Body of pancreas (tissue), 4 donors: ENCODE data around the gene SH3RF2. TPM values are rescaled to one million over a fixed set of nuclear protein-coding genes. Genes with fewer than 3 reads are reported as not detected.

Source experiments
- ATAC-seq: fragments of 150-250 bp; one replicate; pipeline ENCODE4 v1.9.1; 2016
- DNase-seq, 4 donors: peaks; one replicate each; pipeline ENCODE4 v3.0.0-alpha.2; 2019
- H3K27ac ChIP-seq, 4 donors: fragments of 200-600 bp; sonication (generic); 1 replicate in 3 of 4; 2 replicates in 1 of 4; pipeline versions ENCODE4 v1.5.1 to v1.6.1; 2016 to 2019; ENCODE audit warnings: mild to moderate bottlenecking in 1 of 4, mixed read lengths in 1 of 4, moderate library complexity in 1 of 4
- H3K27me3 ChIP-seq, 2 donors: fragments of 200-600 bp; sonication (generic); one replicate each; pipeline ENCODE4 v1.6.0; 2016; ENCODE audit warnings: mild to moderate bottlenecking in 1 of 2
- H3K36me3 ChIP-seq, 2 donors: fragments of 200-600 bp; sonication (generic); replicated peaks in 1 of 2; 2 replicates each; pipeline ENCODE4 v1.5.1; 2016; ENCODE audit warnings: low read depth in 2 of 2; ENCODE audit not compliant: insufficient read depth in 1 of 2
- H3K4me1 ChIP-seq: fragments of 200-600 bp; sonication (generic); one replicate; pipeline ENCODE4 v1.6.0; 2016
- H3K4me3 ChIP-seq, 2 donors: fragments of 200-600 bp; sonication (generic); 1 replicate in 1 of 2; 2 replicates in 1 of 2; pipeline ENCODE4 v1.5.1; 2016 to 2019
- H3K9me3 ChIP-seq, 3 donors: fragments of 200-600 bp; sonication (generic); 1 replicate in 2 of 3; 2 replicates in 1 of 3; pipeline ENCODE4 v1.5.1; 2016
- POLR2A ChIP-seq, 3 donors: fragments of 450-650 bp; IDR thresholded peaks; one replicate each; pipeline ENCODE4 v1.6.1; 2016; ENCODE audit warnings: antibody characterized with exemption in 3 of 3, mild to moderate bottlenecking in 2 of 3
- WGBS, 2 donors: methylation state at CpG; one replicate each; pipeline ENCODE4 v1.1.5; 2017; 5-methylcytosine and 5-hydroxymethylcytosine counted together
- intact Hi-C: fragments of 100-400 bp; cut with DNase I; formaldehyde crosslinking; loops from one replicate; pipeline ENCODE4 v1.15.1; 2023
- total RNA-seq, 2 donors: library from RNA; depleted of rRNA; stranded (reverse); fragments of >200 nt; gene quantifications; one replicate each; pipeline ENCODE4 v1.1.0, GENCODE V29; 2016
- TF ChIP-seq, protein P1 (sequence below), 7 experiments: fragments of 450-650 bp in 4 of 7; fragments of 200-600 bp in 3 of 7; sonication (generic) in 3 of 7; IDR thresholded peaks; one replicate each; pipeline ENCODE4 v1.5.1; 2016 to 2019; ENCODE audit warnings: antibody characterized with exemption in 7 of 7

SH3RF2 gene
- total RNA-seq, 2 donors from 2014 or later: 14.8 to 25.7 TPM

DNA sequence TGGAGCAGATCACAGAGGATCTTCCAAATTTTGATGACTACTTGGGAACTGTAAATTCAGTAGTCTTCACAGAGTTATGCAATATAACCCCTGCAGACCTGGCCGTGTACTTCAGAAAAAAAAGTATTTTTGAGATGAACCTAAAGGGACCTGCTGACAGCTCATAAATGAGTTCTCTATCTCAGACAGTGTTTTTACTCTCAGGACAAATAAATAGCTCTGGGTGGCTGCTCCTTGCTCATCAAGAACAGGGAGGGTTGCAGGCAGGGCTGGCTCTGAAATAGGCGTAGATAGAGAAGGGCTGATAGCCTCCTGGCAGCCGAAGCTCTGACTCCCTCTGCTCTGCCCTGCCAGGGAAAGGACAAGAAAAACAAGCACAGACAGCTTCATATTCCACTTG is 104.1 kb downstream of the SH3RF2 start:
- DNase-seq: no peak
- Histone ChIP-seq H3K27me3 (no peaks in the 10 kb centered on the region), H3K9me3 (no peaks in the 10 kb centered on the region), H3K4me3 (no peak overlapping the region), H3K4me1 (no peaks in the 10 kb centered on the region), H3K36me3 (no peaks in the 10 kb centered on the region), H3K27ac (no peak overlapping the region)
- 49 to 61% methylated on average over 3 of the region's 3 CpGs for WGBS, 2 donors
- TF ChIP-seq POLR2A (IDR thresholded peaks at IDR 0.05): no peak
- TF ChIP-seq, protein P1, sequence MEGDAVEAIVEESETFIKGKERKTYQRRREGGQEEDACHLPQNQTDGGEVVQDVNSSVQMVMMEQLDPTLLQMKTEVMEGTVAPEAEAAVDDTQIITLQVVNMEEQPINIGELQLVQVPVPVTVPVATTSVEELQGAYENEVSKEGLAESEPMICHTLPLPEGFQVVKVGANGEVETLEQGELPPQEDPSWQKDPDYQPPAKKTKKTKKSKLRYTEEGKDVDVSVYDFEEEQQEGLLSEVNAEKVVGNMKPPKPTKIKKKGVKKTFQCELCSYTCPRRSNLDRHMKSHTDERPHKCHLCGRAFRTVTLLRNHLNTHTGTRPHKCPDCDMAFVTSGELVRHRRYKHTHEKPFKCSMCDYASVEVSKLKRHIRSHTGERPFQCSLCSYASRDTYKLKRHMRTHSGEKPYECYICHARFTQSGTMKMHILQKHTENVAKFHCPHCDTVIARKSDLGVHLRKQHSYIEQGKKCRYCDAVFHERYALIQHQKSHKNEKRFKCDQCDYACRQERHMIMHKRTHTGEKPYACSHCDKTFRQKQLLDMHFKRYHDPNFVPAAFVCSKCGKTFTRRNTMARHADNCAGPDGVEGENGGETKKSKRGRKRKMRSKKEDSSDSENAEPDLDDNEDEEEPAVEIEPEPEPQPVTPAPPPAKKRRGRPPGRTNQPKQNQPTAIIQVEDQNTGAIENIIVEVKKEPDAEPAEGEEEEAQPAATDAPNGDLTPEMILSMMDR (IDR thresholded peaks at IDR 0.05): no peak
- ATAC-seq: no peak
- intact Hi-C loops: no loop called here

DNA sequence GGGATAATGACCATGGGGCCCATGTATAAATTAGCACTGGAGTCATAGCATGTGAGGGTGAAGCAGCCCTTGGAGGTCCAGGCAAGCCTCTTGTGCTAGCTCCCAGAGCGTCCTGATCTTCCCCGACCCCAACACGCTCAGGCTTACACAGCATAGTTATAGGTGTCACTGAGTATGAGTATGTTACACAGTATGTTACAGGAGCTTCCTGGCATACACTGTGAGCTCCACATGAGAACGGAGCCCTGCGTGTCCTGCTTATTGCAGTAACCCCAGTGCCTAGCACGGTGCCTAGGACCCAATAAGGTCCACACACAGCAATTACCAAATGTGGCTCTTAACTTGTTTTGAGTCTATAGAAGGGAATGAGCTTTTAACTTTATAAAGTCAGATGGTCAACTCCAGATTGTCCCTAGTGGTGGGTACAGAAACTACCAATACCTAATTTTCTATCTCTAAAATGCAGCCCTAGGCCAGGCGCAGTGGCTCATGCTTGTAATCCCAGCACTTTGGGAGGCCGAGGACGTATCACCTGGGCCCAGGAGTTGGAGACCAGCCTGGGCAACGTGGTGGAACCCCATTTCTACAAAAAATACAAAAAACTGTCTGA is 104.9 kb downstream of the SH3RF2 start:
- 88 to 90% methylated on average over 10 of the region's 10 CpGs for WGBS, 2 donors
- Histone ChIP-seq H3K4me1 (no peaks in the 10 kb centered on the region), H3K27ac (no peak overlapping the region), H3K4me3 (no peak overlapping the region), H3K27me3 (no peaks in the 10 kb centered on the region), H3K9me3 (no peaks in the 10 kb centered on the region), H3K36me3 (no peaks in the 10 kb centered on the region)
- TF ChIP-seq, protein P1 (IDR thresholded peaks at IDR 0.05): peak in 6 of 7 experiments; percentile 25 to 39 (median 30)
- no peak for TF ChIP-seq POLR2A (IDR thresholded peaks at IDR 0.05)
- DNase-seq (no peak), ATAC-seq (peak; percentile 42)
- intact Hi-C loops: no loop called here

DNA sequence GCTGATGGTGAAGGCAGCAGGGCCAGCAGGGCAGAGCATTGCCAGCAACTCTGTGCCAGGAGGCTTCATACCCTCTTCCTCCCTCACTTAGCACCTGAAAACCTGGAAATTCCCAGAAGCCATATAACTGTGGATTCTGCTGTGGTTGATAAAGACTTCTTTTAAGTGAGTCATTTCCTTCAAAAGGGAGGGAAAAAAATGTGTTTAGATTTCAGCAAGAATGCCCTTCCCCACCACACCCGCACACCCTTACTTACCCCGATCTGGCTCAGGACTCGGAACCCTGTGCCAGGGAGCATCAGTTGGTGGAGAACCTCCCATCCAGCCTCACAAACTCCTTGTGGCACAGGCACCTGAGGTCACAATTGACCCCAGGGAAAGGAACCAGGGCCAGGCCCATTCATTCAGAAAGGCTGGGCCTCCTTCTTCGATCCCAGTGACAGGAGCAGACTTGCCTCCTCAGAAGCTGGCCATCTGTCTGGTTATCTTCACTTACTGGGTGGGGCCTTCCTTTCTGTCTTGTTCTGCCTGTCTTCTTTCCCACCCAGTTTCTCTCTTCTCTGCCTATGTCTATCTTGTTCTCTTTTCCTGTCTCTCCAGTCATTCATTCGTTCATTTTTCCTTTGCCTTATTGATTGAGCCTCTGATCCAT is 106.4 kb downstream of the SH3RF2 start:
- WGBS, 2 donors: 69 to 87% methylated on average over 5 of the region's 5 CpGs
- no peaks in the 10 kb centered on the region for H3K27me3 ChIP-seq
- TF ChIP-seq, protein P1 (IDR thresholded peaks at IDR 0.05): no peak
- no peak overlapping the region for H3K27ac ChIP-seq
- no peak for ATAC-seq
- no peaks in the 10 kb centered on the region for H3K9me3 ChIP-seq
- no peaks in the 10 kb centered on the region for H3K4me1 ChIP-seq
- DNase-seq: no peak
- no peaks in the 10 kb centered on the region for H3K36me3 ChIP-seq
- intact Hi-C loops: no loop called here
- H3K4me3 ChIP-seq: no peak overlapping the region

DNA sequence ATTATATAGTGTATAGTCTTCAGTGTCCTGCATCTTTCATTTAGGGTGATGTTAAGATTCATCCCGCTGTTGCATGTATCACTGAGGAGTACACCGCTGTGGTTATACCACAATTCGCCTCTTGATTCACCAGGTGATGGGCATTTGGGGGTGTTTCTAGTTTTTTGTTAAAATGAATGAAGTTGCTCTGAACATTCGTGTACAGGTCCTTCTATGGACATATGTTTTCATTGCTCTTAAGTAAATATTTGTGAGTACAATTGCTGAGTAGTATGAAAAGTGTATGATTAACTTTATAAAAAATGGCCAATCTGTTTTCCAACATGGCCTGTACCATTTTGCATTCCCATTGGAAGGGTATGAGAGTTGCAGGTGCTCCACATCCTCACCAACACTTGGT is 107.3 kb downstream of the SH3RF2 start:
- Histone ChIP-seq H3K36me3 (no peaks in the 10 kb centered on the region), H3K4me3 (no peak overlapping the region), H3K4me1 (no peaks in the 10 kb centered on the region), H3K9me3 (no peaks in the 10 kb centered on the region), H3K27me3 (no peaks in the 10 kb centered on the region), H3K27ac (no peak overlapping the region)
- intact Hi-C loops: no loop called here
- no peak for DNase-seq
- TF ChIP-seq, protein P1 (IDR thresholded peaks at IDR 0.05): no peak
- no peak for TF ChIP-seq POLR2A (IDR thresholded peaks at IDR 0.05)
- ATAC-seq: no peak
- WGBS, 2 donors: 88 to 92% methylated on average over 4 of the region's 4 CpGs

DNA sequence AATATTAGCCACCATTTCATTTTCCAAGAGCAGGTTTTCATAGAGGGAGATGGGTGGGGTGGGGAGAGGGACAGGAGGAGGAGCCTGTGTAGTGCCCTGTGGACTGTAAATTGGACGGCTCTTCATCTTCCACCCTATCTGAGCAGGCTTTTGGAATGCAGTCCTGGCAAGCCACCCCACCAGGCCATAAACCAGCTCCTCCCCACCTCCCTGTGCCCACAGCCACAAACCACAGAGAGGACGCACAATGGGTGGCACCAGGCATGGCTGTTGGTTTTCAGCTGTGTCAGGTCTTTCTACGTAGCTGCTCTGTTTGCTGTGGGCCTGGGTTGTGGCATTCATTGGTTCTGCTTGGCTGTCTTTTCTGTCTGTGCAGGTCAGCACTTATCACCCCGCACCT is 111.0 kb downstream of the SH3RF2 start:
- 75 to 78% methylated on average over 4 of the region's 4 CpGs for WGBS, 2 donors
- TF ChIP-seq, protein P1 (IDR thresholded peaks at IDR 0.05): no peak
- no peak for TF ChIP-seq POLR2A (IDR thresholded peaks at IDR 0.05)
- ATAC-seq (no peak), DNase-seq (no peak)
- Histone ChIP-seq H3K27me3 (no peaks in the 10 kb centered on the region), H3K4me1 (no peaks in the 10 kb centered on the region), H3K9me3 (no peaks in the 10 kb centered on the region), H3K27ac (no peak overlapping the region), H3K36me3 (no peaks in the 10 kb centered on the region), H3K4me3 (no peak overlapping the region)
- intact Hi-C loops: no loop called here
